Measurements from ENCODE around the gene SH3PXD2A. TPM values are rescaled to one million over a fixed set of nuclear protein-coding genes. Genes with fewer than 3 reads are reported as not detected.
A peak's percentile ranks its signal among the peaks of the same experiment; 100 is the strongest.

SH3PXD2A gene
- total RNA-seq, 1 experiment from 2014 or later, result 13.2 TPM

GRCh38 chr10:103629581-103629980 lies 225.8 kb downstream of the SH3PXD2A start:
- no peak for TF ChIP-seq CTCF (IDR thresholded peaks at IDR 0.05; ENCODE audit: unreplicated experiment)
- POLR2A ChIA-PET, result no interaction called here
- no peaks in the 10 kb centered on the region for H3K9me3 Mint-ChIP-seq (ENCODE audit: unreplicated experiment)
- H3K27me3 Mint-ChIP-seq (ENCODE audit: insufficient read depth, unreplicated experiment), result no peaks in the 10 kb centered on the region
- CTCF ChIA-PET, result interaction anchor here (1.1 kb wide), 1 partner anchor 57 kb away, joined by 4 read pairs; no protein-coding TSS in a partner anchor
- DNase-seq (ENCODE audit: unreplicated experiment), result no peak
- no peak overlapping the region for H3K4me3 Mint-ChIP-seq (ENCODE audit: unreplicated experiment)
- no TSS peak for BruUV-seq (replicated peaks)
- H3K4me1 Mint-ChIP-seq (ENCODE audit: insufficient read depth, unreplicated experiment), result no peaks in the 10 kb centered on the region
- intact Hi-C loops (cut with micrococcal nuclease), result no loop called here
- H3K27ac Mint-ChIP-seq (ENCODE audit: low read depth, unreplicated experiment), result no peak overlapping the region
- H3K36me3 Mint-ChIP-seq (ENCODE audit: insufficient read depth, unreplicated experiment), result peaks cover 14% of the 10 kb centered on the region

- no TSS peak for BruUV-seq (replicated peaks)
- POLR2A ChIA-PET, result interaction anchor here (0.6 kb wide), 1 partner anchor 17 kb away, joined by 3 read pairs; no protein-coding TSS in a partner anchor
- Mint-ChIP-seq H3K4me3 (ENCODE audit: unreplicated experiment) (no peak overlapping the region), H3K9me3 (ENCODE audit: unreplicated experiment) (no peaks in the 10 kb centered on the region), H3K27ac (ENCODE audit: low read depth, unreplicated experiment) (peak overlapping the region; percentile 79), H3K4me1 (ENCODE audit: insufficient read depth, unreplicated experiment) (no peaks in the 10 kb centered on the region), H3K36me3 (ENCODE audit: insufficient read depth, unreplicated experiment) (peaks cover 7% of the 10 kb centered on the region), H3K27me3 (ENCODE audit: insufficient read depth, unreplicated experiment) (no peaks in the 10 kb centered on the region)
- TF ChIP-seq CTCF (IDR thresholded peaks at IDR 0.05; ENCODE audit: unreplicated experiment), result no peak
- CTCF ChIA-PET, result no interaction called here
- DNase-seq (ENCODE audit: unreplicated experiment), result no peak
- intact Hi-C loops (cut with micrococcal nuclease), result no loop called here
Observed at GRCh38 chr10:103627893-103628292, 227.5 kb downstream of the SH3PXD2A start.

GRCh38 chr10:103627111-103627892 lies 228.1 kb downstream of the SH3PXD2A start:
- BruUV-seq (replicated peaks), result no TSS peak
- TF ChIP-seq CTCF (IDR thresholded peaks at IDR 0.05; ENCODE audit: unreplicated experiment), result no peak
- DNase-seq (ENCODE audit: unreplicated experiment), result no peak
- Mint-ChIP-seq H3K4me1 (ENCODE audit: insufficient read depth, unreplicated experiment) (no peaks in the 10 kb centered on the region), H3K9me3 (ENCODE audit: unreplicated experiment) (no peaks in the 10 kb centered on the region), H3K27ac (ENCODE audit: low read depth, unreplicated experiment) (no peak overlapping the region), H3K27me3 (ENCODE audit: insufficient read depth, unreplicated experiment) (no peaks in the 10 kb centered on the region), H3K4me3 (ENCODE audit: unreplicated experiment) (no peak overlapping the region), H3K36me3 (ENCODE audit: insufficient read depth, unreplicated experiment) (peaks cover 7% of the 10 kb centered on the region)
- intact Hi-C loops (cut with micrococcal nuclease), result no loop called here
- CTCF ChIA-PET, result interaction anchor here (0.6 kb wide), 1 partner anchor 58 kb away, joined by 4 read pairs; no protein-coding TSS in a partner anchor
- POLR2A ChIA-PET, result interaction anchor here (0.6 kb wide), 1 partner anchor 18 kb away, joined by 3 read pairs; no protein-coding TSS in a partner anchor

- ChIA-PET POLR2A (no interaction called here), CTCF (interaction anchor here (0.6 to 1.5 kb wide), 3 partner anchors 13 to 60 kb away, joined by 3 to 4 read pairs (median 4); no protein-coding TSS in a partner anchor)
- intact Hi-C loops (cut with micrococcal nuclease), result no loop called here
- no peaks in the 10 kb centered on the region for H3K27me3 Mint-ChIP-seq (ENCODE audit: insufficient read depth, unreplicated experiment)
- no peak overlapping the region for H3K4me3 Mint-ChIP-seq (ENCODE audit: unreplicated experiment)
- no peaks in the 10 kb centered on the region for H3K9me3 Mint-ChIP-seq (ENCODE audit: unreplicated experiment)
- DNase-seq (ENCODE audit: unreplicated experiment), result no peak
- no peak for TF ChIP-seq CTCF (IDR thresholded peaks at IDR 0.05; ENCODE audit: unreplicated experiment)
- BruUV-seq (replicated peaks), result no TSS peak
- no peaks in the 10 kb centered on the region for H3K4me1 Mint-ChIP-seq (ENCODE audit: insufficient read depth, unreplicated experiment)
- H3K36me3 Mint-ChIP-seq (ENCODE audit: insufficient read depth, unreplicated experiment), result peaks cover 7% of the 10 kb centered on the region
- H3K27ac Mint-ChIP-seq (ENCODE audit: low read depth, unreplicated experiment), result no peak overlapping the region
Observed at GRCh38 chr10:103626178-103626577, 229.2 kb downstream of the SH3PXD2A start.

Measured in MCF 10A (cell line).